H1 (cell line): ENCODE measurements around the gene PHGDH. TPM values are rescaled to one million over a fixed set of nuclear protein-coding genes. Genes with fewer than 3 reads are reported as not detected.

Experiments
- CTCF ChIA-PET: fragments of 300-600 bp; sonication (Branson Sonifier 250); formaldehyde crosslinking; loops from one replicate; lab custom pipeline; 2021; ENCODE audit not compliant: partially characterized antibody; lab: Charles Lee
- POLR2A ChIA-PET: fragments of 300-600 bp; sonication (Branson Sonifier 250); formaldehyde crosslinking; loops from one replicate; lab custom pipeline; 2021; ENCODE audit warnings: inconsistent platforms; ENCODE audit not compliant: partially characterized antibody; lab: Charles Lee
- DNase-seq, 2 experiments: peaks; one replicate each; pipeline versions ENCODE4 v3.0.0 to v3.0.0-alpha.2; 2010 to 2022; ENCODE audit warnings: low spot score in 2 of 2, low read depth in 1 of 2, mixed read lengths in 1 of 2
- FAIRE-seq: peaks from 2 replicates; lab custom pipeline; 2011; peaks lifted over from hg19 to GRCh38; lab: Jason Lieb, UNC
- H2AFZ ChIP-seq: 2 replicates; pipeline ENCODE4 v1.8.1; 2012; ENCODE audit warnings: low read length, inconsistent platforms
- H2AK5ac ChIP-seq: 2 replicates; pipeline ENCODE4 v1.6.1; 2013; ENCODE audit warnings: low read depth, low read length
- H2BK120ac ChIP-seq: replicated peaks from 2 replicates; pipeline ENCODE3; 2013; ENCODE audit warnings: low read depth, low read length, inconsistent platforms
- H2BK12ac ChIP-seq: 2 replicates; pipeline ENCODE4 v1.6.1; 2013; ENCODE audit warnings: low read depth, low read length
- H2BK15ac ChIP-seq: 2 replicates; pipeline ENCODE4 v1.6.1; 2013; ENCODE audit warnings: low read length
- H2BK20ac ChIP-seq: 2 replicates; pipeline ENCODE4 v1.6.1; 2013; ENCODE audit warnings: low read length
- H2BK5ac ChIP-seq: 2 replicates; pipeline ENCODE4 v1.6.1; 2013; ENCODE audit warnings: low read depth, low read length
- H3K14ac ChIP-seq: 2 replicates; pipeline ENCODE4 v1.6.1; 2013; ENCODE audit warnings: inconsistent platforms; ENCODE audit not compliant: insufficient read length
- H3K18ac ChIP-seq: 2 replicates; pipeline ENCODE4 v1.6.1; 2013; ENCODE audit warnings: low read length; ENCODE audit errors: extremely low read depth
- H3K23ac ChIP-seq: 2 replicates; pipeline ENCODE4 v1.6.1; 2013; ENCODE audit warnings: inconsistent platforms; ENCODE audit not compliant: insufficient read length
- H3K23me2 ChIP-seq: 2 replicates; pipeline ENCODE4 v1.6.1; 2013; ENCODE audit warnings: low read depth, low read length
- H3K27ac ChIP-seq: 2 replicates; pipeline ENCODE4 v1.6.1; 2011; ENCODE audit warnings: low read depth, low read length, inconsistent platforms
- H3K27me3 ChIP-seq, 4 experiments: replicated peaks in 1 of 4; 1 replicate in 1 of 4; 2 replicates in 3 of 4; pipeline versions ENCODE4 v1.6.1 to v1.8.1; 2011 to 2013; ENCODE audit warnings: low read length in 3 of 4, mild to moderate bottlenecking in 3 of 4, inconsistent platforms in 2 of 4, mixed read lengths in 2 of 4, moderate library complexity in 1 of 4; ENCODE audit not compliant: control insufficient read depth in 3 of 4, insufficient read depth in 3 of 4; ENCODE audit errors: extremely low read depth in 1 of 4
- H3K36me3 ChIP-seq, 4 experiments: 2 replicates each; pipeline versions ENCODE4 v1.6.1 to v1.8.1; 2011 to 2013; ENCODE audit warnings: mild to moderate bottlenecking in 4 of 4, low read length in 3 of 4, moderate library complexity in 2 of 4, control low read depth in 1 of 4, inconsistent platforms in 1 of 4; ENCODE audit not compliant: insufficient read depth in 4 of 4, control insufficient read depth in 2 of 4
- H3K4ac ChIP-seq: replicated peaks from 2 replicates; pipeline ENCODE3; 2013; ENCODE audit warnings: low read length, low read depth, mixed read lengths, inconsistent platforms; ENCODE audit not compliant: insufficient read length
- H3K4me1 ChIP-seq, 4 experiments: replicated peaks in 1 of 4; 1 replicate in 1 of 4; 2 replicates in 3 of 4; pipeline versions ENCODE4 v1.6.1 to v1.8.1; 2011 to 2013; ENCODE audit warnings: low read length in 3 of 4, inconsistent platforms in 2 of 4, mixed read lengths in 1 of 4; ENCODE audit not compliant: insufficient read depth in 4 of 4, control insufficient read depth in 3 of 4
- H3K4me2 ChIP-seq, 2 experiments: 2 replicates each; pipeline versions ENCODE4 v1.6.1 to v1.8.1; 2011 to 2013; ENCODE audit warnings: low read depth in 2 of 2, low read length in 2 of 2, control low read depth in 1 of 2, inconsistent platforms in 1 of 2, mild to moderate bottlenecking in 1 of 2; ENCODE audit not compliant: insufficient read depth in 1 of 2
- H3K4me3 ChIP-seq, 4 experiments: fragments of 200-600, 300-600 bp in 1 of 4; sonication (generic), shearing (Covaris generic), sonication (Bioruptor Twin) in 1 of 4; 2 replicates each; pipeline versions ENCODE4 v1.5.1 to v1.8.1; 2011 to 2016; ENCODE audit warnings: low read length in 4 of 4, low read depth in 3 of 4, control low read depth in 2 of 4, inconsistent platforms in 2 of 4, mild to moderate bottlenecking in 2 of 4, mixed read lengths in 1 of 4, moderate library complexity in 1 of 4; ENCODE audit not compliant: insufficient read depth in 2 of 4; ENCODE audit errors: extremely low read depth in 1 of 4
- H3K56ac ChIP-seq: replicated peaks from 2 replicates; pipeline ENCODE3; 2013; ENCODE audit warnings: low read depth, mild to moderate bottlenecking, mixed read lengths, low read length, inconsistent platforms; ENCODE audit not compliant: insufficient read length
- H3K79me1 ChIP-seq: 2 replicates; pipeline ENCODE4 v1.6.1; 2013; ENCODE audit warnings: low read depth, low read length, control low read depth
- H3K79me2 ChIP-seq, 2 experiments: 2 replicates each; pipeline versions ENCODE4 v1.6.1 to v1.8.1; 2012 to 2013; ENCODE audit warnings: low read length in 2 of 2, mild to moderate bottlenecking in 2 of 2, inconsistent platforms in 1 of 2; ENCODE audit not compliant: insufficient read depth in 2 of 2, control insufficient read depth in 1 of 2
- H3K9ac ChIP-seq, 4 experiments: replicated peaks in 1 of 4; 1 replicate in 1 of 4; 2 replicates in 3 of 4; pipeline versions ENCODE4 v1.6.1 to v1.8.1; 2011 to 2013; ENCODE audit warnings: low read depth in 3 of 4, low read length in 3 of 4, control low read depth in 2 of 4, mild to moderate bottlenecking in 2 of 4, moderate library complexity in 2 of 4, inconsistent platforms in 1 of 4; ENCODE audit errors: extremely low read depth in 1 of 4
- H3K9me3 ChIP-seq, 2 experiments: 2 replicates each; pipeline versions ENCODE4 v1.6.1 to v1.8.1; 2012 to 2013; ENCODE audit warnings: mild to moderate bottlenecking in 2 of 2, moderate library complexity in 2 of 2, control low read depth in 1 of 2, inconsistent platforms in 1 of 2, low read depth in 1 of 2, low read length in 1 of 2, mixed read lengths in 1 of 2; ENCODE audit not compliant: insufficient read depth in 2 of 2
- H4K20me1 ChIP-seq, 2 experiments: replicated peaks in 1 of 2; 2 replicates each; pipeline versions ENCODE3 to v1.8.1; 2011 to 2013; ENCODE audit warnings: inconsistent platforms in 2 of 2, low read length in 2 of 2, mild to moderate bottlenecking in 1 of 2; ENCODE audit not compliant: insufficient read depth in 2 of 2, control insufficient read depth in 1 of 2
- H4K5ac ChIP-seq: 2 replicates; pipeline ENCODE4 v1.6.1; 2013; ENCODE audit warnings: low read length, low read depth, mixed read lengths, inconsistent platforms; ENCODE audit not compliant: insufficient read length
- H4K8ac ChIP-seq: 2 replicates; pipeline ENCODE4 v1.8.0; 2013; ENCODE audit warnings: mild to moderate bottlenecking, moderate library complexity, low read length, inconsistent platforms; ENCODE audit not compliant: insufficient read depth; ENCODE audit errors: extremely low read depth
- H4K91ac ChIP-seq: replicated peaks from 2 replicates; pipeline ENCODE3; 2013; ENCODE audit warnings: low read length, mixed read lengths, inconsistent platforms; ENCODE audit not compliant: insufficient read length
- ASH2L ChIP-seq: fragments of 200-600, 300-600 bp; sonication (generic); IDR thresholded peaks from one replicate; pipeline ENCODE4 v1.7.1; 2017; ENCODE audit warnings: low read length
- KDM5A ChIP-seq: fragments of 200-600 bp; IDR thresholded peaks from 2 replicates; pipeline ENCODE4 v1.7.1; 2012; ENCODE audit warnings: mild to moderate bottlenecking, low read length, inconsistent platforms, mixed read lengths
- POLR2A ChIP-seq, 2 experiments: IDR thresholded peaks; 1 replicate in 1 of 2; 2 replicates in 1 of 2; pipeline ENCODE4 v1.6.1; 2011; ENCODE audit warnings: low read depth in 2 of 2, low read length in 2 of 2, mild to moderate bottlenecking in 2 of 2; ENCODE audit errors: control extremely low read depth in 1 of 2
- WGBS, 2 experiments: shearing (Covaris generic) in 1 of 2; methylation state at CpG; one replicate each; pipeline versions ENCODE4 v1.1.6 to v1.1.7; 2013 to 2015; ENCODE audit warnings: low lambda C conversion rate in 2 of 2, mixed read lengths in 2 of 2, inconsistent platforms in 1 of 2, low coverage in 1 of 2, missing lambda C conversion rate in 1 of 2; ENCODE audit not compliant: insufficient replicate concordance in 2 of 2, insufficient coverage in 1 of 2, insufficient read length in 1 of 2; ENCODE audit errors: extremely low coverage in 1 of 2, missing lambda C conversion rate in 1 of 2; 5-methylcytosine and 5-hydroxymethylcytosine counted together
- polyA plus RNA-seq, 7 experiments: library from polyadenylated mRNA; depleted of rRNA in 3 of 7; stranded (reverse) in 5 of 7; unstranded in 2 of 7; fragments of >200 nt in 5 of 7; fragments of 200-250 nt in 2 of 7; gene quantifications; 1 replicate in 5 of 7; 2 replicates in 1 of 7; 4 replicates in 1 of 7; pipeline versions ENCODE4 v1.2.1 to v1.2.3, GENCODE V29; 2011 to 2013; ENCODE audit warnings: missing spikeins in 2 of 7, mixed read lengths in 2 of 7
- total RNA-seq: library from RNA; stranded (reverse); fragmentation: NEBNext Ultra II Directional; extraction: Animal tissue kit (Norgen Biotek cat#: 25700); gene quantifications from 2 replicates; pipeline ENCODE4 v1.2.1, GENCODE V29; 2021

The PHGDH gene
- total and polyA plus RNA-seq, 2 of the 8 experiments (the other 6 are each of a cell fraction or from before 2014, with no cell fraction given): 358 to 687 TPM

- Histone ChIP-seq H3K4me1 (no peaks in the 10 kb centered on the region), H2BK15ac (no peak overlapping the region), H3K4ac (no peak overlapping the region), H2BK120ac (no peak overlapping the region), H2BK20ac (no peak overlapping the region), H3K56ac (no peak overlapping the region), H4K8ac (no peak overlapping the region), H2BK5ac (no peak overlapping the region), H4K91ac (no peak overlapping the region), H3K18ac (no peak overlapping the region), H3K23me2 (no peaks in the 10 kb centered on the region), H3K36me3 (no peaks in the 10 kb centered on the region), H3K9me3 (no peaks in the 10 kb centered on the region), H3K79me1 (no peaks in the 10 kb centered on the region), H2BK12ac (no peak overlapping the region), H4K20me1 (no peaks in the 10 kb centered on the region), H3K4me2 (no peak overlapping the region), H3K4me3 (no peak overlapping the region), H2AK5ac (no peak overlapping the region), H3K14ac (no peak overlapping the region), H2AFZ (0 out of 2 replicates have a peak overlapping the region, but pooled peaks have one; percentile 21), H3K27ac (no peak overlapping the region), H3K27me3 (no peaks in the 10 kb centered on the region), H3K9ac (no peak overlapping the region), H3K79me2 (no peaks in the 10 kb centered on the region), H4K5ac (no peak overlapping the region), H3K23ac (no peak overlapping the region)
- TF ChIP-seq KDM5A (no peak), POLR2A (IDR thresholded peaks at IDR 0.05; ENCODE audit: control extremely low read depth in 1 of 2, low read depth in 2 of 2, low read length in 2 of 2) (no peak), ASH2L (no peak)
- 82% methylated on average over 5 of the region's 5 CpGs; no CpG with 5 or more reads in 1 of the 2 experiments for WGBS, 2 experiments
- CTCF ChIA-PET: interaction anchor here (0.8 to 2.9 kb wide), 6 partner anchors 9 to 37 kb away, joined by 3 to 9 read pairs (median 3); no protein-coding TSS in a partner anchor
- FAIRE-seq (no peak), DNase-seq (no peak)
- POLR2A ChIA-PET: interaction anchor here (1.0 to 1.6 kb wide), 4 partner anchors 23 to 92 kb away, joined by 3 to 5 read pairs (median 3); no protein-coding TSS in a partner anchor
These were observed 68.2 kb downstream of the PHGDH start for GRCh38 chr1:119779869-119780356.
